A673 (cell line): ENCODE data around the gene CCR5. TPM values are rescaled to one million over a fixed set of nuclear protein-coding genes. Genes with fewer than 3 reads are reported as not detected.
"Not testable (repeated sequence)": the region's sequence is repeated elsewhere in the genome, so short reads cannot be mapped to it uniquely, and the experiment has no call there.

Source experiments
- BruUV-seq: library from RNA; stranded (reverse); fragments of 400-500 nt; replicated peaks from 2 replicates; lab custom pipeline; 2021; lab: Mats Ljungman, UMichigan
- CTCF ChIA-PET: fragments of 300-600 bp; sonication (Branson Sonifier 250); formaldehyde crosslinking; loops from one replicate; lab custom pipeline; 2022; ENCODE audit warnings: antibody characterized with exemption; lab: Charles Lee
- POLR2A ChIA-PET: fragments of 300-600 bp; sonication (Branson Sonifier 250); formaldehyde crosslinking; loops from one replicate; lab custom pipeline; 2022; ENCODE audit warnings: antibody characterized with exemption; ENCODE audit not compliant: low non-redundant PET; lab: Charles Lee
- DNase-seq: peaks from one replicate; pipeline ENCODE4 v3.0.0-alpha.2; 2015; ENCODE audit warnings: low spot score
- H3K27ac ChIP-seq: fragments of 200-600 bp; sonication (generic); 2 replicates; pipeline ENCODE4 v1.5.1; 2016; ENCODE audit warnings: mixed run types, low read depth, mild to moderate bottlenecking, mixed read lengths, antibody characterized with exemption, low read length; ENCODE audit not compliant: poor library complexity, severe bottlenecking
- H3K27me3 ChIP-seq: fragments of 200-600 bp; sonication (generic); replicated peaks from 2 replicates; pipeline ENCODE4 v1.6.1; 2017; ENCODE audit warnings: mixed run types, low read depth, mild to moderate bottlenecking, mixed read lengths, antibody characterized with exemption, low read length; ENCODE audit not compliant: insufficient read depth, poor library complexity
- H3K36me3 ChIP-seq: fragments of 200-600 bp; sonication (generic); 2 replicates; pipeline ENCODE4 v1.6.1; 2016; ENCODE audit warnings: mixed run types, mild to moderate bottlenecking, mixed read lengths, antibody characterized with exemption, low read length; ENCODE audit not compliant: insufficient read depth, poor library complexity, severe bottlenecking
- H3K4me1 ChIP-seq: fragments of 200-600 bp; sonication (generic); 2 replicates; pipeline ENCODE4 v1.6.1; 2017; ENCODE audit warnings: mixed run types, mild to moderate bottlenecking, mixed read lengths, antibody characterized with exemption, low read length; ENCODE audit not compliant: insufficient read depth, poor library complexity, severe bottlenecking
- H3K4me3 ChIP-seq: fragments of 200-600 bp; sonication (generic); 2 replicates; pipeline ENCODE4 v1.5.1; 2016; ENCODE audit warnings: low read depth, mixed run types, mild to moderate bottlenecking, mixed read lengths, low read length; ENCODE audit not compliant: poor library complexity, severe bottlenecking
- H3K9me3 ChIP-seq: fragments of 200-600 bp; sonication (generic); 2 replicates; pipeline ENCODE4 v1.6.1; 2016; ENCODE audit warnings: mixed run types, low read depth, mild to moderate bottlenecking, mixed read lengths, antibody characterized with exemption, low read length; ENCODE audit not compliant: poor library complexity, severe bottlenecking
- EZH2 ChIP-seq: fragments of 200-600 bp; sonication (generic); IDR thresholded peaks from 2 replicates; pipeline ENCODE4 v1.6.1; 2017; ENCODE audit warnings: borderline replicate concordance, low read depth, mild to moderate bottlenecking, mixed read lengths, antibody characterized with exemption, low read length; ENCODE audit not compliant: poor library complexity, severe bottlenecking
- intact Hi-C: fragments of 100-400 bp; cut with micrococcal nuclease; formaldehyde crosslinking; loops from one replicate; pipeline ENCODE4 v1.10.0; 2022; ENCODE audit not compliant: unreplicated experiment
- total RNA-seq: library from RNA; stranded (reverse); gene quantifications from 2 replicates; pipeline ENCODE4 v1.2.3, GENCODE V29; 2021
- TF ChIP-seq, protein P1 (sequence below): fragments of 300-800, 200-600 bp; sonication (generic); conservative IDR thresholded peaks from 2 replicates; pipeline ENCODE4 v1.5.1; 2017; ENCODE audit warnings: low read depth, mild to moderate bottlenecking, antibody characterized with exemption, low read length, moderate library complexity, mixed read lengths

The CCR5 gene
- total RNA-seq, 1 experiment from 2014 or later: not detected

DNA sequence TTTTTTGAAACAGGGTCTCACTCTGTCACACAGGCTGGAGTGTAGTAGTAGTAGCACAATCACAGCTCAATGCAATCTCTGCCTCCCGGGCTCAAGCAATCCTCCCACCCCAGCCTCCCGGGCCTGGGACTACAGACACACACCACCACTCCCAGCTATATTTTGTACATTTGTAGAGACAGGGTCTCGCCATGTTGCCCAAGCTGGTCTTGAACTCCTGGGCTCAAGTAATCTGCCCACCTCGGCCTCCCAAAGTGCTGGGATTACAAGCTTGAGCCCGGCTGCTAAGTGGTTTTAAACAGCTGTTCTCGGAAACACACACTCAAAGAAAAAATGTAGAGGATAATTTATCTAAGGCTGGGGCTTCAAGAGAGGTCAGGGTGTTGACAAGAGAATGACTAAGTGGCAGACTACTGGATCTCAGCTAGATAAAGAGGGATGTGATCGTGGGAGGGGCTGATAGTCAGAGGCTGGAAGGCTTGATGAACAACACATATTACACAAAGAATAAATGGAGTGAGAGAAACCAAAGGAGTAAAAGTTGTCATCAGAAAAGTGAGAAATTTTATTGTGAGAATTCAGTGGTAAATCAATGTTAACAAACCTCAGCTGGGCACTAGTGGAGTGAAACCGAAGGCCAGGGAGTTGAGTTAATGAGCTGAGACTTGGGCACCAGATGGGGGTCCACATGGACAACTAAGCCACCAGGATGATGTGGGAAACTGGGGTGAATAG, 29.4 kb downstream of the CCR5 start:
- no peak for DNase-seq
- TF ChIP-seq EZH2: no peak
- TF ChIP-seq, protein P1, sequence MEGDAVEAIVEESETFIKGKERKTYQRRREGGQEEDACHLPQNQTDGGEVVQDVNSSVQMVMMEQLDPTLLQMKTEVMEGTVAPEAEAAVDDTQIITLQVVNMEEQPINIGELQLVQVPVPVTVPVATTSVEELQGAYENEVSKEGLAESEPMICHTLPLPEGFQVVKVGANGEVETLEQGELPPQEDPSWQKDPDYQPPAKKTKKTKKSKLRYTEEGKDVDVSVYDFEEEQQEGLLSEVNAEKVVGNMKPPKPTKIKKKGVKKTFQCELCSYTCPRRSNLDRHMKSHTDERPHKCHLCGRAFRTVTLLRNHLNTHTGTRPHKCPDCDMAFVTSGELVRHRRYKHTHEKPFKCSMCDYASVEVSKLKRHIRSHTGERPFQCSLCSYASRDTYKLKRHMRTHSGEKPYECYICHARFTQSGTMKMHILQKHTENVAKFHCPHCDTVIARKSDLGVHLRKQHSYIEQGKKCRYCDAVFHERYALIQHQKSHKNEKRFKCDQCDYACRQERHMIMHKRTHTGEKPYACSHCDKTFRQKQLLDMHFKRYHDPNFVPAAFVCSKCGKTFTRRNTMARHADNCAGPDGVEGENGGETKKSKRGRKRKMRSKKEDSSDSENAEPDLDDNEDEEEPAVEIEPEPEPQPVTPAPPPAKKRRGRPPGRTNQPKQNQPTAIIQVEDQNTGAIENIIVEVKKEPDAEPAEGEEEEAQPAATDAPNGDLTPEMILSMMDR: no peak
- H3K36me3 ChIP-seq: no peaks in the 10 kb centered on the region
- no peaks in the 10 kb centered on the region for H3K4me1 ChIP-seq
- BruUV-seq: no TSS peak
- no peak overlapping the region for H3K27ac ChIP-seq
- intact Hi-C loops: no loop called here
- H3K27me3 ChIP-seq: no peaks in the 10 kb centered on the region
- no peak overlapping the region for H3K4me3 ChIP-seq
- no peaks in the 10 kb centered on the region for H3K9me3 ChIP-seq
- ChIA-PET POLR2A (no interaction called here), CTCF (no interaction called here)

DNA sequence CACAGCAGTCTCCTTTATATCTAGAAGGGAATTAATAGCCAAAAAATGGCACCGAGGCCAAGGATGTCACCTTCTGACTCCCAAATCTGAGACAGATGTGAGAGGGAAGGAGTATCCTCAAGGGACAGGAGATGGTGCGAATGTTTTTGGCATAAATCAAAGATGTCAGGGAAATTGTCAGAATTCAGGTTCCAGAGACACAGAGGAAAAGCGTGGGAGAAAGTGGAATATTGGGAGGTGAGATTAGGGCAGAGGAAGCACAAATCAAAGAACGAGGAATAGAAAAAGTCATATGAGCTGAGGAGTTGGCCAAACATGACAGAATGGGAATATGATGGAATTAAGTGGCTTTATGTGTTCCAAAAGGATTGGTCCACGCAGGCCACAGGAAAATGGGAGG, 30.1 kb downstream of the CCR5 start:
- TF ChIP-seq, protein P1: no peak
- TF ChIP-seq EZH2: no peak
- Histone ChIP-seq H3K4me1 (no peaks in the 10 kb centered on the region), H3K27me3 (no peaks in the 10 kb centered on the region), H3K27ac (no peak overlapping the region), H3K36me3 (no peaks in the 10 kb centered on the region), H3K4me3 (no peak overlapping the region), H3K9me3 (no peaks in the 10 kb centered on the region)
- BruUV-seq: no TSS peak
- intact Hi-C loops: no loop called here
- CTCF ChIA-PET: no interaction called here
- DNase-seq: no peak
- POLR2A ChIA-PET: no interaction called here

DNA sequence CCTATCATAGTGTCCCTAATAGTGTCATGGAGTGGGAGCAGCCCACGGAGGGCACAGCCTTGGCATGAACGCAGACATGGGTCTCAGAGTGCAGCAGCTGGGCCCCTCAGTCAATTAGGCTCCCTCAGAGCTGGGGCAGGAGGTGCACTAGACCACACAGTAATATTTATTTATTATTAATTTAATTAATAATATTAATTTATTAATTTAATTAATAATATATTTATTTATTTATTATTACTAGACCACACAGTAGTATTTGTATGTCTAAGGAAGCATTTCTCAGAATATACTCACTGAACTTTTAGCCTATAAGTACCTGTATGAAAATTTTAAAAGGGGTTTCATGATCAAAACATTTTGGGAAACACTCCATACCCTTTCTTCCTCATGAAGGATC, 30.8 kb downstream of the CCR5 start:
- H3K27me3 ChIP-seq: no peaks in the 10 kb centered on the region
- no TSS peak for BruUV-seq
- TF ChIP-seq, protein P1: no peak
- TF ChIP-seq EZH2: no peak
- no peaks in the 10 kb centered on the region for H3K4me1 ChIP-seq
- H3K27ac ChIP-seq: no peak overlapping the region
- POLR2A ChIA-PET: no interaction called here
- intact Hi-C loops: no loop called here
- H3K36me3 ChIP-seq: no peaks in the 10 kb centered on the region
- no peaks in the 10 kb centered on the region for H3K9me3 ChIP-seq
- no peak overlapping the region for H3K4me3 ChIP-seq
- CTCF ChIA-PET: no interaction called here
- no peak for DNase-seq

DNA sequence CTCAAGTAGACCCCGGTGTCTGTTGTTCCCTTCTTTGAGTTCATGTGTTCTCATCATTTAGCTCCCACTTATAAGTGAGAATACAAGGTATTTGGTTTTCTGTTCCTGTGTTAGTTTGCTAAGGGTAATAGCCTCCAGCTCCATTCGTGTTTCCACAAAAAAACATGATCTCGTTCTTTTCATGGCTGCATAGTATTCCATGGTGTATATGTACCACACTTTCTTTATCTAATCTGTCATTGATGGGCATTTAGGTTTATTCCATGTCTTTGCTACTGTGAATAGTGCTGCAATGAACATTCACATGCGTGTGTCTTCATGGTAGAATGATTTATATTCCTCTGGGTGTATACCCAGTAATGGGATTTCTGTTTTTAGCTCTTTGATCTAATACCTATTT, 32.2 kb downstream of the CCR5 start:
- DNase-seq, H3K27me3 ChIP-seq, H3K9me3 ChIP-seq, intact Hi-C loops, H3K4me3 ChIP-seq, H3K4me1 ChIP-seq, CTCF ChIA-PET, BruUV-seq, H3K27ac ChIP-seq, H3K36me3 ChIP-seq, POLR2A ChIA-PET: not testable (repeated sequence)
